ENCODE results near the gene EEFSEC. TPM values are rescaled to one million over a fixed set of nuclear protein-coding genes. Genes with fewer than 3 reads are reported as not detected.
A peak's percentile ranks its signal among the peaks of the same experiment; 100 is the strongest.
"Not testable (repeated sequence)": the region's sequence is repeated elsewhere in the genome, so short reads cannot be mapped to it uniquely, and the experiment has no call there.

EEFSEC gene
- total RNA-seq, 4 donors from 2014 or later: 25.1 to 43.5 (median 29.5) TPM

DNA sequence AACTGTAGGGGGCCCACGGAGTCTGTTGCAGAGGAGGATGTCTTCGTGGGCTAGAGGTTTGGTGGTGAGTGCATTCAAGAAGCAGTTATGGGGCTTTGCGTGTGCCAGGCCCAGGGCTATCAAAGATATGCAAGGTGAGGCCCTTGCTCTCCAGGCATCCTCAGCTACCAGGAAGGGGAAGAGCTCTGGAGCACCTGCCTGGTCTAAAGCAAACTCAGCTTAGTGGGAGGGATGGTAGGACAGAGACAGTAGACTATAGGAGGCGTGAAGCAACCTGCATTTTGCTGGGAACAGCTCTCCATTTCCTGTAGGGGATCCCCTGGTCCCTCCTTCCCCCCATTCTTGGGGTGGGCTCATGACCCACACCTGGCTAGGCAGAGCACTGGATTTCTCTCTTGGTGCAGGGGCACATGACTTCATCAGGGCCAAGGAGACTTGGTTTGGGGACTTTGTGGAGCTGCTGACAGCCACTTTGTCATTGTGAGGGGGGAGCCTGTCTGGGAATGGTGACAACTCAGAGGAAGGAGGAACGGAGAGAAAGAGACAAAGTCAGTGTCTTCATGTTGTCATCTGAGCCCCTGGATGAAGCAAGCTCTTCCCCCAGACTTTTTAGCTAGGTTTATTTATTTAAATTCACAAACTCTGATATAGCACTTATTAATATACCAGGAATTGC, 8.6 kb upstream of the EEFSEC start:
- 65 to 69% methylated on average over 5 of the region's 5 CpGs for WGBS, 2 donors
- Histone ChIP-seq H3K4me1 (no peaks in the 10 kb centered on the region), H3K4me3 (no peak overlapping the region), H3K9me3 (no peaks in the 10 kb centered on the region), H3K27ac (no peak overlapping the region), H3K27me3 (no peaks in the 10 kb centered on the region), H3K36me3 (no peaks in the 10 kb centered on the region)
- no peak for DNase-seq (ENCODE audit: low spot score in 2 of 2)
- TF ChIP-seq POLR2A (IDR thresholded peaks at IDR 0.05): no peak
- TF ChIP-seq EP300 (IDR thresholded peaks at IDR 0.05): no peak

DNA sequence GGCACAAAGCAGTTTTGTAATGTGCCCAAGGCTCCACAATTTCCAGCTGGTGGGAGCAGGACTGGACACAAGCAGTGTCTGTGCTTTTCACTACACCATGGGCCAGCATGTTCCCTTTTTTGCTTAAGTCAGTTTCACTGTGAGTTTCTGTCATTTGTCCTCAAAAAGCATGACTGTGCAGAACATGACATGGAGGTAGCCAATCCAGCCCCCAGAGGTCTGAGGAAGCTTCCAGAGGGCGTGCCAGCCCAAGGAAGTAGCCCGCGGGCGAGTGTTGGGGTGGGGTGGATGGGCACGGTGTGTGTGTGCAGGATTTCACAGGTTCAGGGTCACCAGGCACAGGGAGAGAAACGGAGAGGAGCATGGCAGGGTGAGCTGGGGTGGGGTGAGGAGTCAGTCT, 8.0 kb upstream of the EEFSEC start:
- no peak overlapping the region for H3K27ac ChIP-seq
- no peaks in the 10 kb centered on the region for H3K9me3 ChIP-seq
- no peaks in the 10 kb centered on the region for H3K36me3 ChIP-seq
- no peaks in the 10 kb centered on the region for H3K4me1 ChIP-seq
- H3K27me3 ChIP-seq: no peaks in the 10 kb centered on the region
- H3K4me3 ChIP-seq: no peak overlapping the region
- TF ChIP-seq EP300 (IDR thresholded peaks at IDR 0.05): no peak
- WGBS, 2 donors: 66 to 67% methylated on average over 6 of the region's 6 CpGs
- no peak for DNase-seq (ENCODE audit: low spot score in 2 of 2)

DNA sequence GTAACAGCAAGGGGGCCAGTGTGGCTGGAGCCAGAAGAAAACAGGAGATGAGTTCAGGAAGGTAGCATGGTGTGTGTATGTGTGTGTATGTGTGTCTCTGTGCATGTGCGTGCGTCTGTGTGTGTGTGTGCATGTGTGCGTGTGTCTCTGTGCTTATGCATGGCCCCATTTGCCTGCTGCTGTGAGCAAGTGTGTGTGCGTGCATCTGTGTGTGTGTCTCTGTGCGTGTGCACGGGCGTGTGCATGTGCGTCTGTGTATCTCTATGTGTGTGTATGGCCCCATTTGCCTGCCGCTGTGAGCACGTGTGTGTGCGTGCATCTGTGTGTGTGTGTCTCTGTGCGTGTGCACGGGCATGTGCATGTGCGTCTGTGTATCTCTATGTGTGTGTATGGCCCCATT, 7.1 kb upstream of the EEFSEC start:
- no peak overlapping the region for H3K4me3 ChIP-seq
- TF ChIP-seq POLR2A (IDR thresholded peaks at IDR 0.05): no peak
- TF ChIP-seq, protein P1, sequence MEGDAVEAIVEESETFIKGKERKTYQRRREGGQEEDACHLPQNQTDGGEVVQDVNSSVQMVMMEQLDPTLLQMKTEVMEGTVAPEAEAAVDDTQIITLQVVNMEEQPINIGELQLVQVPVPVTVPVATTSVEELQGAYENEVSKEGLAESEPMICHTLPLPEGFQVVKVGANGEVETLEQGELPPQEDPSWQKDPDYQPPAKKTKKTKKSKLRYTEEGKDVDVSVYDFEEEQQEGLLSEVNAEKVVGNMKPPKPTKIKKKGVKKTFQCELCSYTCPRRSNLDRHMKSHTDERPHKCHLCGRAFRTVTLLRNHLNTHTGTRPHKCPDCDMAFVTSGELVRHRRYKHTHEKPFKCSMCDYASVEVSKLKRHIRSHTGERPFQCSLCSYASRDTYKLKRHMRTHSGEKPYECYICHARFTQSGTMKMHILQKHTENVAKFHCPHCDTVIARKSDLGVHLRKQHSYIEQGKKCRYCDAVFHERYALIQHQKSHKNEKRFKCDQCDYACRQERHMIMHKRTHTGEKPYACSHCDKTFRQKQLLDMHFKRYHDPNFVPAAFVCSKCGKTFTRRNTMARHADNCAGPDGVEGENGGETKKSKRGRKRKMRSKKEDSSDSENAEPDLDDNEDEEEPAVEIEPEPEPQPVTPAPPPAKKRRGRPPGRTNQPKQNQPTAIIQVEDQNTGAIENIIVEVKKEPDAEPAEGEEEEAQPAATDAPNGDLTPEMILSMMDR (IDR thresholded peaks at IDR 0.05): no peak
- no peak for TF ChIP-seq EP300 (IDR thresholded peaks at IDR 0.05)
- no peak overlapping the region for H3K27ac ChIP-seq
- H3K4me1 ChIP-seq: no peaks in the 10 kb centered on the region
- no peaks in the 10 kb centered on the region for H3K9me3 ChIP-seq
- DNase-seq (ENCODE audit: low spot score in 2 of 2): no peak
- no peaks in the 10 kb centered on the region for H3K27me3 ChIP-seq
- no peaks in the 10 kb centered on the region for H3K36me3 ChIP-seq
- 93 to 94% methylated on average over 10 to 14 of the region's 14 CpGs for WGBS, 2 donors

DNA sequence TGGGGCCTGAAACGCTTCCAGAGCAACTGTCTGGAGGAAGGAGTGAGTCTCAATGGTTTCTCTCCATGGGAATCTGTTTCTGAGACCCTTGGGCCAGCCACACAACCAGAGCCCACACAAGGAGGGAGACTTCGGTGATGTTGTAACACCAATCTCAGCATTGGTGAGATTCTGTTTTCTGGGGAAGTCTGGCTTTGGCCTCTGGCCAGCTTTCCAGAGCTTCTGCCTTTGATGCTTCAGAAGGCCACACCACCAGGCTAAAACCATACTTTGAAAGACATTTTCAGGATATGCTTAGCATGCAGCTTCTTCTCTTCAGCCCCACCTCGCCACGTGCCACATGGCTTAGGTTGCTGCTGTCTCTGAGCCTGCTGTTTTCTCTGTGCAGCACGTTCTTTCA, 3.6 kb upstream of the EEFSEC start:
- H3K4me1 ChIP-seq: peaks cover 0 to 7% (median 6%) of the 10 kb centered on the region in 4 donors
- WGBS, 2 donors: 75 to 80% methylated on average over 5 of the region's 5 CpGs
- no peaks in the 10 kb centered on the region for H3K36me3 ChIP-seq
- H3K27ac ChIP-seq: no peak overlapping the region
- TF ChIP-seq, protein P1 (IDR thresholded peaks at IDR 0.05): no peak
- no peak for TF ChIP-seq POLR2A (IDR thresholded peaks at IDR 0.05)
- TF ChIP-seq EP300 (IDR thresholded peaks at IDR 0.05): no peak
- peak in 1 of 2 donors; percentile 29 for DNase-seq (ENCODE audit: low spot score in 2 of 2)
- H3K9me3 ChIP-seq: no peaks in the 10 kb centered on the region
- no peaks in the 10 kb centered on the region for H3K27me3 ChIP-seq
- no peak overlapping the region for H3K4me3 ChIP-seq

DNA sequence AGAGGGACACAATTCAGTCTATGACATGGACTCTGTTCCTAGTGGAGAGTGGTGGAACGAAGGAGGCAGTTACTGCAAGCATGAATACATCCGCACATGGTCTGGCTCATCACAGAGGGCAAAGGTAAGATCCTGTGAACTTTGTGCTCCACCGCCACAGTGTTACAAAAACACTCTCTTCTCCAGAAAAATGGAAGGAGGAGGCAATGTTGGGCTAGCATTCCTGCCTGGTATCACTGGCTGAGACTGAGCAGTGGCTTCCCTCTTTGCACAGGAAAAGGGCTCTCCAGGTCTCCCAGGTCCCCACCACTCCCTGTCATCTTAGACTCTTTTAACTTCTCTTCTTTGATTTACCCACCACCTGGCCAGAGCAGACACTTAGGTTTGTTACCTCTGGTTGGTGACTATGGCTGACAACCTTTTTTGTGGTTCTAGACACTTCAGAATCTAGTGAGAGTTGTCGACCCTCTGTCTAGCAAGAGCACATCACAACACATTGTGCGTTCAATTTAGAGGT, 1.5 kb upstream of the EEFSEC start:
- Histone ChIP-seq H3K4me3 (no peak overlapping the region), H3K36me3 (no peaks in the 10 kb centered on the region), H3K9me3 (no peaks in the 10 kb centered on the region), H3K4me1 (peaks cover 0 to 16% (median 8%) of the 10 kb centered on the region in 4 donors), H3K27me3 (no peaks in the 10 kb centered on the region), H3K27ac (no peak overlapping the region)
- no peak for DNase-seq (ENCODE audit: low spot score in 2 of 2)
- no peak for TF ChIP-seq POLR2A (IDR thresholded peaks at IDR 0.05)
- TF ChIP-seq, protein P1 (IDR thresholded peaks at IDR 0.05): no peak
- TF ChIP-seq EP300 (IDR thresholded peaks at IDR 0.05): no peak
- WGBS, 2 donors: 79 to 81% methylated on average over 5 of the region's 5 CpGs

DNA sequence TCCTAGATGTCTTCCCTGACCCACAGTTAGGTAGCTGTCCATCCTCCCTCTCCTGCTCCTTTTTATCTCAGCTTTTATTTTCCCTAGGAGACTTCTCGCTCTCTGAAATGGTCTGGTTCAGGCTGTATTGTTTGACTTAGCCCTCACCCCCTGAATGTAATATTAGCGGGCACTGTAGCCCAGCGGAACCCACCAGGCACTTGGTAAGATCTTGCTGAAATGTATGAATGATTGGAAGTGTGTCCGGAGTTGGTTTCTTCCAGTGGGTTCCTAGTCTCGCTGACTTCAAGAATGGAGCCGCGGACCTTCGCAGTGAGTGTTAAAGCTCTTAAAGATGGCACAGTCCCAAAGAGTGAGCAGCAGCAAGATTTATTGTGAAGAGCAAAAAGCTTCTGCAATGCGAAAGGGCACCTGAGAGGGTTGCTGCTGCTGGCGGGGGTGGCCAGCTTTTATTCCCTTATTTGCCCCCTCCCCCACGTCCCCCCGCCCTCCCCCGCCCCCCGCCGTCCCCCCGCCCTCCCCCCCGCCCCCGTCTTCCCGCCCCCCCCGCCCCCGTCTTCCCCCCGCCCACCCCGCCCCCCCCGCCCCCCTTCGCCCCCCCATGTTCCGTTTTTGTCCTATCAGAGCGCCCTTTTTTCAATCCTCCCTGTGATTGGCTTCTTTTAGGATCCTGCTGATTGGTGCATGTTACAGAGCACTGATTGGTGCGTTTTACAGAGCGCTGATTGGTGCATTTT, 694 bp upstream of the EEFSEC start:
- peak overlapping the region; percentile 79 to 100 (median 96) for H3K4me3 ChIP-seq
- H3K36me3 ChIP-seq: peaks cover 0 to 7% (median 0%) of the 10 kb centered on the region in 3 donors
- 61 to 78% methylated on average over 13 to 15 of the region's 29 CpGs for WGBS, 2 donors
- H3K27ac ChIP-seq: peak overlapping the region in 3 of 4 donors; percentile 78 to 94 (median 90)
- no peak for DNase-seq (ENCODE audit: low spot score in 2 of 2)
- H3K9me3 ChIP-seq: no peaks in the 10 kb centered on the region
- TF ChIP-seq POLR2A (IDR thresholded peaks at IDR 0.05) (no peak), EP300 (IDR thresholded peaks at IDR 0.05) (no peak)
- TF ChIP-seq, protein P1 (IDR thresholded peaks at IDR 0.05): no peak
- H3K27me3 ChIP-seq: no peaks in the 10 kb centered on the region
- H3K4me1 ChIP-seq: peaks cover 0 to 16% (median 8%) of the 10 kb centered on the region in 4 donors

DNA sequence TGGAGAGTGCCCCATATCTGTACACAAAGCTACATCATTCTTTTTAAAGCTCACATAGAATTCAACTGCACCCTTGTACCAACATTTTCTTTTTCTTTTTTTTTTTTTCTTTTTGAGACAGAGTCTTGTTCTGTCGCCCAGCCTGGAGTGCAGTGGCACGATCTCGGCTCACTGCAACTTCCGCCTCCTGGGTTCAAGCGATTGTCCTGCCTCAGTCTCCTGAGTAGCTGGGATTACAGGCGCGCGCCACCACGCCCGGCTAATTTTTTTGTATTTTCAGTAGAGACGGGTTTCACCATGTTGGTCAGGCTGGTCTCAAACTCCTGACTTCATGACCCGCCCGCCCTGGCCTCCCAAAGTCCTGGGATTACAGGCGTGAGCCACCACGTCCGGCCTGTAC, 1.1 kb downstream of the EEFSEC start:
- H3K27ac ChIP-seq; DNase-seq (ENCODE audit: low spot score in 2 of 2); H3K9me3 ChIP-seq; H3K27me3 ChIP-seq: not testable (repeated sequence)
- Histone ChIP-seq H3K36me3 (peaks cover 0 to 17% (median 0%) of the 10 kb centered on the region in 3 donors), H3K4me3 (peak overlapping the region in 3 of 4 donors; percentile 79 to 99 (median 94)), H3K4me1 (peaks cover 0 to 16% (median 8%) of the 10 kb centered on the region in 4 donors)
- 85% methylated on average over 16 of the region's 16 CpGs for WGBS, 2 donors
